GM21619 (cell line): Measurements from ENCODE around the gene ENDOV.

Experiments
- ATAC-seq: cut with Tn5 transposase; IDR thresholded peaks from one replicate; pipeline ENCODE4 v1.9.1; 2021; ENCODE audit not compliant: unreplicated experiment

The ENDOV gene

DNA sequence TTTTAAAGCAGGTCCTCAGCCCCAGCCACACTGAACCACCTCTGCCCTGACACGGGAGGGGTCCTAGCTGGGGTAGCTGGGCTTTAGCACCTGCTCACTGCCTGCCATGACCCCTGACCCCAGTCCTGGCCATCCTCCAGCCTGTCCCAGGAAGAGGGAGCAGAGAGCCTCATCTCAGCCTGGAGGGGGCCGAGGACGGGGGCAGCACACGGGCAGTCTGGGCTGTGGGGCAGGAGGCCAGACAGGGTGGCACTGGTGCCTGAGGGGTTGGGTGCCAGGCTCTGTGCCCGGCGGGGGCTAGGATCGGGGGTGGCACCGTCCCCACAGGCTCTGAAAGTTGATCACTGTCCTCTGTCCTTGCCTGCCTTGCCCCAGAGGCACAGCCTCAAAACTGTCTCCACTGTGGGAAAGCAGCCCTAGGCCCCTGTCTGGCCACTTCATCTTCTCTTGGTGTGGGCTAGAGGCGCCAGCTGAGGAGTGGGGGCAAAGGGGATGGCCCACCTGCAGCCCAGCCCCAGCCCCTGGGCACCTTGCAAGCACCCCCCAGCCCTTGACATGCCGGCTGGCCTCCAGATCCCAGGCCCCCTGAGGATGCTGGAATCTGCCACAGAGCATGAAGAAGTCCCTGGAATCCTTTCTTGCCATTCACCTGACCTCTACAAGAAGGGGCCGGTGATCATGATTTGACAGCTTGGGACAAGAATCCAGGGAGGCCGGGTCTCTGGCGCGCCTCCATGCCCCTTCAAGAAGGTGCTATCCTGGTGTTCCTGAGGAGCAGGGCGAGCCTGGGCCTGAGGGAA is 15.7 kb downstream of the ENDOV start:
- ATAC-seq, result no peak

DNA sequence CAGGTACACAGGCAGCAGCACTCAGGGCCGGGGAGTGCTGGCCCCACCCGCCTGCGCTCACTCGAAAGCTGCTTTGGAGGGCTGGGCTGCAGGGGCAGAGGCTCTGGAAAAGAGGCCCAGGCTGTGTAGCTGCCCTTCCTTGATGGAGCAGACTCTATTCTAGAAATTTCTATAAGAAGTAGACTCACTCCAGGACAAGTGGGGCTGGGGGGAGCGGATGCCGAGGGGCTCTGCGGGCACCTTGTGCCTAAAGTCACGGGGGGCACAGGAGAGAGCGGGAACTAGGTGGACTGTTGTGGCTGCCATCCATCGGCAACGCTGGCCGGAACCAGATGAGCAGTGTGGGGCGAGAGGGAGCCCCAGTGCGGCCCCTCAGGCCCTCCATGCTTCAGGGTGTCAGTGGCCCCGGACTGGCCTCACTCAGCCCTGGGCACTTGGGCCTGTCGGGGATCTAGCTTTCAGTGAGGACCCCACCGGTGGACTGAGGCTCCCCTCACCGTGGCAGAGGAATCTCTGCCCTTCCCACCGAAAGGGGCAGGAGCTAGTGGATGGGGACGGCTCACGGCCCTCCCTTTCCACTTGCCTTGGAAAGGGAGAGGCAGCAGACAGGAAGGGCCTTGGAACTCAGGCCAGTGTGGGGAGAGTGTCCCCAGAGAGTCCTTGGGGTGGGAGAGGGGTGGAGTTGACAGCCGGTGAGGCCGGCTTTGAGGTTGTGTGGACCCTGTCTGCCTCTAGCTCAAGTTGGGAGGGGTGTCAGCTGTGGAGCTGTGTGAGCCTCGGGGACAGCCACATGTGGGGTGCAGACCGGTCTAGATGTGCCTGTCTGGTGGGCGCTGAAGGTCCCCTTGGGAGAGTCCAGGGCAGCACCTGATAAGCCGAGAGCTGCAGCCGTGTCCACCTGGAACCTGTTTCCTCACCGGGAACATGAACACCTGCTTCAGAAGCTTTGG is 16.6 kb downstream of the ENDOV start:
- ATAC-seq, result no peak

DNA sequence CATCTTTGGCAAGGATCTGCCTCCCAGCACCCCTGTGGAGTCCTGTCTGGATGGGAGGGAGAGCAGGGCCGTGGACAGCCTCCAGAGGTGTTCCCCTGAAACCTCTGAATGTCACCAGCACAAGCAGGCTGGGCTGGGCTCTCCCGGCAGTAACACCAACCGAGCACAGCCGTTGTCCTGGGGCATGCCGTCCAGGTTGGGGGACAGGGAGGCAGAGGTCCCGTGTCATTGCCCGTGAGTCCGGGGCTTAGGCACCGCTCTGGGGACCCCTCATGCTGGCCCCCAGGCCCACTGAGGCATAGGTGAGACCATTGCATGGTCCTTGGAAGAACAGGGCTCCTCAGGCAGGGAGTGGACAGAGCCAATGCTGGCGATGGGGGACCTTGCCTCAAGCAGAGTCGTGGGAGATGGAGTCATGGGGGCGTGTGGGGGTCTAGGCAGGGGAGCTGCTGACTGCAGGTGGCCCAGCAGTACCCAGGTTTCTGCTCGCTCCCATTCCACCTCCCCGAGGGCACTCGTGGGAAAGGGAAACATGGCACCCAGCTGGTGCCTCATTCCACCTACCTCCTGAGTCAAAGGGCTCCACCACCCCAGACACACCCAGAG is 17.5 kb downstream of the ENDOV start:
- no peak for ATAC-seq

DNA sequence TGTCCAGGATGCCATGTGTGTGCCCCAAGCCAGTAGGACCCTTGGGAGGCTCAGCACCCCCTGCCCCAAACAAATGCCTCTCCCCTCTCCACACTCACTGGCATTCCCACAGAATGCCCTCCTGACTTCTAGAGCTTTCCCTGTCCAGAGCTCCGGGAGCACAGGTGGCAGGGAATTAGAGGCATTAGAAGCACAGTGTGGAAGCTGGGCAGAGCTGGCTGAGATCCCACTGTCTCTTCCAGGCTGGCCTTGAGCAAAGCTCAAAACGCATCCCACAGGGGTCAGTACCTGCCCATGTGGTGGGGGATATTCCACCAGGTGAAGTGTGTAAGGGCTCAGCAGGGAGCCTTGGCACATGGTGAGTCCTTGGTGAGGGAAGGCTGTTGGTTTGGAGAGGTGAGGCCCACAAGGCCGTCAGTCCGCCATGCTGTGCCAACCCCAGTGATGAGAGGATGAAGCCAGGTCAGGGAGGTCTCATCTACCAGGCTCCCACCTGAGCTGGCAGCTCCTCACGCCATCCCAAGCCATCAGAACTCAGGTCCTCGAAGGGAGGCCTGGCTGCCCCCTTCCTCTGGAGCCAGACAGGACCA is 18.1 kb downstream of the ENDOV start:
- no peak for ATAC-seq

DNA sequence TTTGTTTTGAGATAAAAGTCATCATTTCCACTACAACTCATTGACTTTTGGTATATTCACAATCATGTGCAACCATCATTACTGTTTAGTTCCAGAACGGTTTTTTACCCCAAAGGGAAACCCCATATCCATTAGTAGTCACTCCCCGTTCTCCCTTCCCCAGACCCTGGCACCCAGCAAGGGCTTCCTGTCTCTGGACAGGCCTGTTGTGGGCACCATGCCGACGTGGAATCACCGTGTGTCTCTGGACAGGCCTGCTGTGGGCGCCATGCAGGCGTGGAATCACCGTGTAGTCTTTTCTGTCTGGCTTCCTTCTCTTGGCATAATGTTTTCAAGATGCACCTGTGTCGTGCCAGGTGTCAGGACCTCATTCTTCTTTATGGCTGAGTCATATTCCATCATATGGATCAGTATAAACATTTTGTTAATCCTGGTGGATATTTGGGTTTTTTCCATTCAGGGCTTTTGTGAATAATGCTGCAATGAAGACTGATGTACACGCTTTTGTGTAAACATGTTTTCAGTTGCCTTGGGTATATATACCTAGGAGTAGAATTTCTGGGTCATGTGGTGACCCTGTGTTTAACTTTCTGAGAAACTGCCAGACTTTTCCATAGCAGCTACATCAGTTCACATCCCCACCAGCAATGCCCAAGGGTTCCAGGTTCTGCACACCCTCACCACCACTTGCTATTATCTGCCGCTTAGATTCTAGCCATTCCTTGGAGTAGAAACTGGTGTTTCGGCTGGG is 19.1 kb downstream of the ENDOV start:
- ATAC-seq, result no peak

DNA sequence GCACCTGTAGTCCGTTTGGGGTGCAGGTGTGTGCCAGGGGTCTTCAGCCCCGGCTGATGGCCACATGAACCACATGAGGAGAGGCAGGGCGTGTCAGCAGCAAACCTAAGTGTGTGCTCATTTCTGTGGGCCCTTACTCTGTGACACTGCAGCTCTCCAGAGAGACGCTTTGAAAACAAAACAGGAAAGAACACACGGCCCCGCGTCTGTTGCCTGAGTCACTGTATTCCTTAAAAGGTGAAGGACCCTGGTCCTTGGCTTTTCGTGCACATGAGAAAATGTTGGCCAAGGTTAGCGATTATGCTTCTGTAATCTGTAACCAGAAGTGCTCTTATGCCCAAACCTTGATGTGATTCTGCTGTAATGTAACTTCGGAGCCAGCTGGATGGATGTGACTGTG is 22.6 kb downstream of the ENDOV start:
- no peak for ATAC-seq

DNA sequence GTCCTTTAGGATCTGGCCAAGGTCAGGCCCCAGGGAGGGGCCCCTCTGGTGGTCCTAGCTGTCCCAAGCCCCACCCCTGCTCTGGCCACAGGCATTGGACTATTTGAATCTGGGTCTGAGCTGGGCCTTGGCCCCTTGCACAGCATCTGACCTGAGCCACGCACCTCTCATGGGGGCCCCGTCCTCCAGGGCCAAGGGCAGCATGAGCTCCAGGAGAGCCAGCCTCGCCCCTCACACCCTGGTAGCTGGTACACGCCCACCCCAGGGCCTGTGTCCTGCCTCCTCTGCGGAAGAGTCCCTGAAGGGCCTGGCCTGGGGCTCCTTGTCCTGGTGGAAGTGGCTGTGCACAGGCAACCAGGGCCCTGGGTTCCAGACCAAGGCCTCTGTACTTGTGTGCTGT is 23.8 kb downstream of the ENDOV start:
- ATAC-seq, result no peak

DNA sequence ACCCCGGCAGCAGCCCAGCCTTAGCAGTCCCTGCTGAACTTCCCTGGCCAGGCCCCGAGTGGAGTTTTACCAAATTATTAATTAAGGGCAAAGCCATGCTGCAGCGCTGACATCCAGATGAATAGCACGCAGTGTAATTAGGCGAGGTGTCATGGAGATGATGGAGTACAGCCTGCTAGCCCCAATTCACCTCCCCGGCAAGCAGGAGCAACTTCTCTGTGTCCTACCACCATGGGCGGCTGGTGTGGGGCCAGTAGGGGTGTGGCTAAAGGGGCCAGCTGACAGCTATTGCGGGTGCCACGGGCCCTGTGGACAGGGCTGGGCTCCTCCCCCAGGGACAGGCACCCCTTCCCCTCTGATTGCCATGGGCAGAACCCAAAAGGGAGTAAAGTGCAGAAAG is 24.5 kb downstream of the ENDOV start:
- ATAC-seq, result no peak

DNA sequence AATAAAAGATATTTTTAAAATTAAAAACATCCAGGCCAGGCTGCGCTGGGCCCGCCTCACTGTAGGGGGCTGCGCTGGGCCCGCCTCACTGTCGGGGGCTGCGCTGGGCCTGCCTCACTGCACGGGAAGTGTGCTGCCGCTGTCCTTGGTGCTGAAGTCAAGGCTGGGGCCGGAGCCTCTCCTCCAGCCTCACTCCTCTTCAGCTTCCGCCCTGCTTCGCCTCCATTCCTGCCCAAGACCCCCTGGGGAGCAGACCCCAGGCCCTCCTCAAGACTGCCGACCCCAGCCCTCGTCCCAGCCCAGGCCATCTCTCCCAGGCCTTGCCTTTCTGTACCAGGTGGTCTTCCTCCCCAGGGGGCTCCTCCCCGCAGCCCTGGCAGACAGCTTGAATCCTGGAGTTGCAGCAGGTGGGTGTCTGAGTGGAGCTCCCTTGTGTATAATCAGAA is 26.2 kb downstream of the ENDOV start:
- no peak for ATAC-seq

DNA sequence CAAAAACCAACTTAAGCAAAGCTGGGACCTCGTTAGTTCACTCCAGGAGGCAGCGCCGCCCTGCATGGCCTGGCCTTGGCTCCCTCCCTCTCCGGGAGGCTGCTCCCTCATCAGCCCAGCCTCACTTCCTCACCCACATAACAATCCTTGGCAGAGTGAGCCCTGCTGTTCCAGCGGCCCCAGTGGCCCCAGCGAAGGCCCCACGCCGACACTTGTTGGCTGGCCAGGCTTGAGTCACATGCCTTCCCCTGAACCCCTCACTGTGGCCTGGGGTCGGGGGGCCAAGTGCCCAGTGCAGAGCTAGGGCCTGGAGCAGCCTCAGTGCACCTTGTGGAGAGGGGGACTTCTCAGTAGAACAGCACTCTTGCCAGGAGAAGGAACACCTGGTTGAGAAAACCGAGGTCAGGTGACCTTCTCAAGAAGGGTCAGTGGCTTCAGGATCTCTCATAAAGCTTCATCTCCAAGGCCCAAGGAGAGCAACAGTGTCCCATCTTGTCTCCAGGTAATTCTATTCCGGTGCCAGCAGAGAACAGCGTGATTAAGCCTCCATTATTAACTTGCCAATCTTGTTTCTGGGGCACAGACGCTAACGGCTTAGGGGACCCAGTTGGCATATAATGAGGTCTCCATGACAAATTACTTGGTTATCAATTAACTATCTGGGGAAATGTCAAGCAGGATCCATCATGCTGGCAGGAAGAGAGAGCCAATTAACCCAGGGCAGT is 26.8 kb downstream of the ENDOV start:
- ATAC-seq, result no peak

DNA sequence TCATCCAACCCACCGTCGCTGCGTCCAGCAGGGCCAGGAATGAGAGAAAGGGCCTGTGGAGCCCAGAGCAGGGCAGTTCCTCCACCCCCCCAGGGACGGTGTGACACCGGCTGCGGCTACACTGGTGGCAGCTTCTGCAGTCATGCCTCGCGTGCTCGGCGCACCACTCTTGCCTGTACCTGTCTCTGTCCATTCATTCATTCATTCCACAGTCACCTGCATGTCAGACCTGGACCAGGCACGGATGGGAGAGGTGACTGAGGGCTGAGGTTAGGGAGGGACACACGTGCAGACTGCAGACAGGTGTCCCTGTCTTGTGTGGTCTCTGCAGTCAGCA is 27.3 kb downstream of the ENDOV start:
- ATAC-seq, result no peak

DNA sequence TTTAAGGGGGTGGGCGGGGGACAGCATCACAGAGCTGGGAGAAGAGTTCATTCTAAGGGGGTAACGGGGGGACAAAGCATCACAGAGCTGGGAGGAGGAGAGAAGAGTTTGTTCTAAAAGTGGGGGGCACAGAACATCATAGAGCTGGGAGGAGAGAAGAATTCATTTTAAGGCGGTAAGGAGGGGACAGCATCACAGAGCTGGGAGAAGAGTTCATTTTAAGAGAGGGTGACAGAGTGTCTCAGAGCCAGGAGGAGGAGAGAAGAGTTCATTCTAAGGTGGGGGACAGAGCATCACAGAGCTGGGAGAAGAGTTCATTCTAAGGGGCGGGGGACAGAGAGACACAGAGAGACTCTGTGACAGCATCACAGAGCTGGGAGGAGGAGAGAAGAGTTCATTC is 27.8 kb downstream of the ENDOV start:
- no peak for ATAC-seq

DNA sequence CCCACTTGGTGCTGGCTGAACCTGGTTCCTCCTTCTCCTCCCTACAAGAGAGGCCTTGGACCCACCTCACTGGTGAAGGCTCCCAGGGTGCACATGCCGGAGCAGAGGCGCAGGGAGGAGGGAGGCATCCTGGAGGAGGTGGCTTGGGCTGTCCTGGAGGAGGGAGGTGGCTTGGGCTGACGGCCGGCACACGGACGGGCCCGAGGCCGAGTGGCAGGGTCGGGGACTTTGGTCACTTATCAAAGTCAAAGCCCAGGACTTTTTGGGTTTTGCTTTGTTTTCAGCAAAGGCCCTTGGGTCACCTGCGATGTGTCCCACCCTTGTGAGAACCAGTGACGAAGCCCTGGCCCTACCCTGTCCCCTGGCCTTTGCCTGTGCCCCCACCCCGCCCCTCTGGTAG is 28.5 kb downstream of the ENDOV start:
- no peak for ATAC-seq

DNA sequence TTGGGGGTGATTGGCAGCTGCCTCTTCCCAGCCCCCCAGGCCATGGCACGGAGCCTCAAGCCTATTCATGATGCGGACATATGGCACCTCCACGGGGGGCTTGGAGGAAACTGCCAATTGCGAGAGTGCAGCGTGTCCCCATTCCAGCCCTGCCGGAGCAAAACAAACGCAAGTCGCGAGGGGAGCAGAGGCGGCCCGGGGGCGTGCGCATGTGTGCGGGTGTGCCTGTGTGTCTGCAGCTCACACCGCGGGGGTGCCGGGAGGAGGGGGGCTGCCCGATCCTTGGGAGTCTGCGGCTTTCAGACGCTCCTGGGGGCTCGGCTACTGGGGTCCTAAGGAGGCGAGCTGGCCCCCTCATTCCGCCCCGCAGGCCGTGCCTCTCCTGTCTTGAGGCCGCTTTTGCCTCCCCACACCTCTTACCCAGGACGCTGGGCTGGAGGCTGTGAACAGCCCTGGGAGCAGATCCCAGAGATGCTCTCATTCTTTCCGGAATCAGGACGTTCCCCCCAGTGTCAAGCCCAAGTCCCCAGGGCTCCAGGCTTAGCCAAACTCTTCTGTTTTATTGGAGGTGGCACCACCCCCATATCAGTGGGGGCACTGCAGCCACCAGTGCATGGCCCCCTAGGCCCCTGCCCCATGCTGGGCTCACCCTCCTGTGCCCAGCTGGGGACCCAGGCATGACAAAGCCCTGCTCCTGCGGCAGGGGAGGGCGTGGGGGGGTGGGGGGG is 29.1 kb downstream of the ENDOV start:
- ATAC-seq, result no peak

DNA sequence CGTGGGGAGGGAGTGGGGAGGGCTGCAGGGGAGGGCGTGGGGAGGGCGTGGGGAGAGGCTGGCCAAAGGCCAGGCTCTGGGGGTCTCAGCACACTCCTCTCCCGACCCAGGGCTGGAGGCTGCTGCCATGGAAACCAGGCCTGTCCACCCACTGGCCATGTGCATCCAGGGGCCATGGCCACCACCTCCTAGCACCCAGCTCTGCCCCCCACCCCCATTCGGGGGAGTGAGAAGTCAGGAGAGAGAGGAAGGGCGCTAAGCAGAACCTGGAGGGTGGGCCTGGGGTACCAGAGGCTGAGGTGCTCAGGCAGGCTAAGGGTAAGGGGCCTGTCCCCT is 29.6 kb downstream of the ENDOV start:
- no peak for ATAC-seq

DNA sequence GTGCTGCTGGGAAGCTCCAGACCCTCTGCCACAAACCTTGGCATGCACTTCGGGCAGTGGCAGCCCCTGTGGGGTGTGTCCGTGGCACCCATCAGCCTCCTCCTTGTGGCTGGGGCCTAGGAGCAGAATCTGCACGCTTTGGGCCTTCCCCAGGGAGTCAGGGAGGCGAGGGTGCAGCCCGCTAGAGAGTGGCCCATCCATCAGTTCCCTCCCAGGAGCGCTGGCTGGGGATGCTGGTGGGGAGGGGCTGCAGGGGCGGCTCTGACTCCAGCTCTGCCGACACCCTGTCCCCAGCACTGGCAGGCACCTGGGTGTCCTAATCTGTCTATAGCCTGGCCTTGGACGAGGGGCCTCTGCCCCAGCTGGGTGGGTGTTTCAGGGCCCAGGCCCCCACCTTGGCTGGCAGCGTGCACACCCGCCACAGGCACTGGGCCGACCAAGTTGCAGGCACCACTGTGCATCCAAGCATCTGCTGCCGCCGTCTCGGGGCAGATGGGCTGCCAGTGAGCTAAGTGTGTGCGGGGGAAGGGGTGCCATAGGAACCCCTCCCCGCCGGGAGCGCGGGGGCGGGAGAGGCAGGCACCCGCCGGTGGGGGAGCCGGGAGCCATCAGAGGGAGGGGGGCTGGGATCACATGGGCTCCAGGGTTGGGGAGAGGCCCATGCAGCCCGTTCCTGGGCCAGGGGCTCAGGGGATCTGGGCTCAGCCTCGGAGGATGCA is 30.2 kb downstream of the ENDOV start:
- ATAC-seq, result no peak

DNA sequence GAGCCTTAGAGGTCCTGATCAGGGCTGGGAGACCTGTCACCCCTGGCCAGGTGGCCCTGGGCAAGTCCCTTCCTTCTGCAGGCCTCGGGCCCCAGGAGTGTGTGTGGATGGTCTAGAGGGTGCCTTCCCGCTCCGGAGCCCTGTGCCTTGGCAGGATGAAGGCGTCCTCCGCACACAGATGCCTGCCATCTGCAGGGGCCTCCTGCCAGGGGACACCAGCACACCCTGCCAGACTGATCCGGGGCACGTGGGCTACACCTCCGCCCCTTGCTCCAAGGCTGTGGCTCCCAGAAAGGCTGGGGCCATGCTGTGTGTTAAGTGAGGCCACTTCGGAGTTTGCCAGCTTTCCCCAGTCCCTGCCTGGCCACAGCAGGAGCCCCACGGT is 30.8 kb downstream of the ENDOV start:
- no peak for ATAC-seq

DNA sequence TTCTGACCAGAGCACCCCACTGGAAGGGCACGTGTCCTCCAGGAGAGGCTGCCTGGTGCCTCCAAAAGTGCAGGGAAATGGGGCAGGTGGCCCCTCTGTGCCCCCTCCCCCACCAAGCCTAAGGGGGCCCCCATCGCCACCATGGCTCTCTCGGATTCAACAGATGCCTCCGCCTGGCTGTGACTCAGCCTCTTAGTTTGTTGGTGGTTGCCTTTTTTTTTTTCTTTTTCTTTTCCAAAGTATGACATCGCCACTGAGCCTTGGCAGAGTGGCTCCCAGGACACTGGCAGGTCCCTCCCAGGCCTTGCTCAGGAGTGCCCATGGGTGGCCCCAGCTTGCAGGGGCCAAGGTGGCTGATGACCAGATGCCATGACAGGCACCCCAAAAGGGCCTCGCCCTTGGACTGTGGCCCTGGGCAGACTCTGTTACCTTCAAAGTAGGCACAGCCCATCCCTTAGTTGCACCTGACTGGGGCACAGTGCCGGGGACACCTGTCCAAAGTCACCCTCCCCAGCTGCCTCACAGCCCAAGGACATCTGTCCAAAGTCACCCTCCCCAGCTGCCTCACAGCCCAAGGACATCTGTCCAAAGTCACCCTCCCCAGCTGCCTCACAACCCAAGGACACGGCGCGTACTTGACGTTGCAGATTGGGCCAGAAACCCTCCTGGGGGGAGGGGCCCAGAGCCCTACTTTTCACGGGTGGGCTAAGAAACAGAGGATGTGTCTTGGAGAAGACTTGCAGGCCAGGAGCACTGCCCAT is 31.9 kb downstream of the ENDOV start:
- no peak for ATAC-seq
